ENCODE measurements around the gene LRSAM1.

DNA sequence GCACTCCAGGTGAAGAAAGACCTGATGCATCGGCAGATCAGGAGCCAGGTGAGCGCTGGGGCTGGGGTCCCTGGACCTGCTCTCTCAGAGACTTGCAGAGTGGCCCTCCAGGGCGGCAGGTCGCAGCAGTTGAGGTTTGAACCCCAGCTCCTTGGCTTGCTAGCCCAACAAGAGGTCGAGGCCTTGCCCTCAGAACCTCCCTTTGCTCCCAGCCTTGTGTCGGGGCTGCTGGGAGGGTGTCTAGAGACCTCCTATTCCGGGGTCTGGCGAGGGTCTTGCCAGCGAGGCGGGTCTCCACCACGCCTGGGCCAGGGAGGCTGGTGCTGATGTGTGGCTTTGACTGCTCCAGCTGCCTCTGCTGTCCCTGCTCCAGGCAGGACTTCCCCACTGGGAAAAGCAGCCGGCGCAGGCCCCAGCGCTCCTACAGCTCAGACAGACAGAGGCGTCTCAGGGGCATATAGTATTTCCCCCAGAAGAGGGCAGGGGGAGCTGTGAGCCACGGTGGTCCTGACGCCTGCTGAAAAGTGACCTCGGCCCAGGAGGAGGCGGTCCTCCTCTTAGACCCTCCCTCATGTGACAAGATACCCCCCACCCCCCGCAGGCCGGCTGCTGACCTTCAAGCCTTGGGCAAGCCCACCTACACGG, 38.3 kb downstream of the LRSAM1 start:
- TF ChIP-seq EZH2 (IDR thresholded peaks at IDR 0.05; ENCODE audit: low read length) (no peak), CTCF (optimal IDR thresholded peaks at IDR 0.05 in 1 of 3, IDR thresholded peaks at IDR 0.05 in 1 of 3, conservative IDR thresholded peaks at IDR 0.05 in 1 of 3; ENCODE audit: extremely low read depth in 1 of 3, insufficient read depth in 2 of 3, low read length in 3 of 3) (no peak)
